ENCODE results near the gene C1orf216.
"Not testable (repeated sequence)": the region's sequence is repeated elsewhere in the genome, so short reads cannot be mapped to it uniquely, and the experiment has no call there.

The C1orf216 gene

GRCh38 chr1:35718492-35719336 is at the start of gene C1orf216:
Gene C1orf216 (minus strand): TSS chr1:35718884. CDS start chr1:35716321, 2,563 bp downstream.
- peak; percentile 51 for DNase-seq (ENCODE audit: low read depth)

GRCh38 chr1:35764283-35764682 is 45.6 kb upstream of the C1orf216 start:
- no peak for DNase-seq (ENCODE audit: low read depth)

GRCh38 chr1:35763201-35763600 is 44.5 kb upstream of the C1orf216 start:
- DNase-seq (ENCODE audit: low read depth) = no peak

- no peak for DNase-seq (ENCODE audit: low read depth)
Observed at GRCh38 chr1:35762141-35762540, 43.5 kb upstream of the C1orf216 start.

GRCh38 chr1:35756064-35756463 is 37.4 kb upstream of the C1orf216 start:
- no peak for DNase-seq (ENCODE audit: low read depth)

- DNase-seq (ENCODE audit: low read depth) = no peak
Observed at GRCh38 chr1:35753626-35754260, 35.1 kb upstream of the C1orf216 start.

GRCh38 chr1:35748326-35748725 is 29.6 kb upstream of the C1orf216 start:
- DNase-seq (ENCODE audit: low read depth) = no peak

GRCh38 chr1:35745124-35745730 is 26.5 kb upstream of the C1orf216 start:
- DNase-seq (ENCODE audit: low read depth) = no peak

- no peak for DNase-seq (ENCODE audit: low read depth)
Observed at GRCh38 chr1:35737120-35737519, 18.4 kb upstream of the C1orf216 start.

- no peak for DNase-seq (ENCODE audit: low read depth)
Observed at GRCh38 chr1:35727434-35728040, 8.9 kb upstream of the C1orf216 start.

- no peak for DNase-seq (ENCODE audit: low read depth)
Observed at GRCh38 chr1:35726450-35727433, 8.1 kb upstream of the C1orf216 start.

- no peak for DNase-seq (ENCODE audit: low read depth)
Observed at GRCh38 chr1:35725596-35725995, 6.9 kb upstream of the C1orf216 start.

- peak; percentile 73 for DNase-seq (ENCODE audit: low read depth)
Observed at GRCh38 chr1:35717911-35718476, 690 bp downstream of the C1orf216 start.

GRCh38 chr1:35715568-35716002 is 3.1 kb downstream of the C1orf216 start:
- peak; percentile 47 for DNase-seq (ENCODE audit: low read depth)

- DNase-seq (ENCODE audit: low read depth) = no peak
Observed at GRCh38 chr1:35714921-35715567, 3.6 kb downstream of the C1orf216 start.

GRCh38 chr1:35711098-35711497 is 7.6 kb downstream of the C1orf216 start:
- DNase-seq (ENCODE audit: low read depth) = not testable (repeated sequence)

GRCh38 chr1:35708952-35709351 is 9.7 kb downstream of the C1orf216 start:
- no peak for DNase-seq (ENCODE audit: low read depth)

GRCh38 chr1:35708441-35708921 is 10.2 kb downstream of the C1orf216 start:
- no peak for DNase-seq (ENCODE audit: low read depth)

- no peak for DNase-seq (ENCODE audit: low read depth)
Observed at GRCh38 chr1:35707601-35708440, 10.9 kb downstream of the C1orf216 start.
